GM19452 (cell line): ENCODE results near the gene TOMM6.

Experiments
- ATAC-seq: cut with Tn5 transposase; IDR thresholded peaks from one replicate; pipeline ENCODE4 v1.9.1; 2021; ENCODE audit not compliant: unreplicated experiment

Gene TOMM6

GRCh38 chr6:41821266-41821665 lies 33.8 kb downstream of the TOMM6 start:
- ATAC-seq = no peak

- ATAC-seq = no peak
These were observed 34.5 kb downstream of the TOMM6 start for GRCh38 chr6:41822021-41822420.

- ATAC-seq = no peak
These were observed 35.7 kb downstream of the TOMM6 start for GRCh38 chr6:41823178-41823577.

DNA sequence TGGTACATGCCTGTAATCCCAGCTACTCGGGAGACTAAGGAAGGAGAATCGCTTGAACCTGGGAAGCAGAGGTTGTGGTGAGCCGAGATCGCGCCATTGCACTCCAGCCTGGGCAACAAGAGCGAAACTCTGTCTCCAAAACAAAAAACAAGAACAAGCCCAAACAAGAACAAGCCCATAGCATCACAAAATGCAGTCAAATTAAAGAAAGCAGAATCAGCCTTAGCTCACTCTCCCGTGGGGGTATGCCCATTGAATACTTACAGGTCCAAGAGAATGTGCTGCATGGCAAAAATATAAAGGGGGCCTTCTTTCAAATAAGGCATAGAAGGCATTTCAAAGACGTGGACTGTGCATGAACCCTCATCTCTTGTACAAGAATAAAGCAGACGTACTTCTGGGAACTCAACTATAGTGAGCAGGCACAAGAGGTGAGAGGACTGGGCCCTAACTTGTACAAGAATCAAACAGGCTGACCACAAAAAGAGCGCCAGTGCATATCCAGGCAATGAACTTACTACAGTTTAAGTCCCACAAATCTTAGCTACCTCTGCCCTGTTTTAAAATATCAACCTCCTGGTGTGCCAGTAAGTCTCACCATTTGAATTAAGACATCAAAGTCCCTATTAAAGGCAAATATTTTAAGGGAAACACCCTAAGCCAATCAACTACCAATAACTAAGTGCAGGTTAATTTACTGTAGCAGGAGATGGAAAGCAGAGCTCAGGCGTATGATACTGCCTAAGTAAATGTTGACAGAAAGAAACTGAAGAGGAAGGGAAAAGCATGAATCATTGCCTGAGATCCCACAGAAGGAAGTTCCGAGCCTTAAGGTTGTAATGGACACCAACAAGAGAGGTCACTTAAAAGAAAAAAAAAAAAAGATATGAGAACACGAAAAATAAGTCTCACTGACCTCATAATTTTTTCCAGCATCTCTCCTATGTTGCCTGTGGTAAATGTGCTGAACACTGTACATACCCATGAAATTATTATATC lies 37.4 kb downstream of the TOMM6 start:
- no peak for ATAC-seq

- ATAC-seq = no peak
These were observed 39.0 kb downstream of the TOMM6 start for GRCh38 chr6:41826343-41827022.

GRCh38 chr6:41832263-41832662 lies 44.8 kb downstream of the TOMM6 start:
- no peak for ATAC-seq

DNA sequence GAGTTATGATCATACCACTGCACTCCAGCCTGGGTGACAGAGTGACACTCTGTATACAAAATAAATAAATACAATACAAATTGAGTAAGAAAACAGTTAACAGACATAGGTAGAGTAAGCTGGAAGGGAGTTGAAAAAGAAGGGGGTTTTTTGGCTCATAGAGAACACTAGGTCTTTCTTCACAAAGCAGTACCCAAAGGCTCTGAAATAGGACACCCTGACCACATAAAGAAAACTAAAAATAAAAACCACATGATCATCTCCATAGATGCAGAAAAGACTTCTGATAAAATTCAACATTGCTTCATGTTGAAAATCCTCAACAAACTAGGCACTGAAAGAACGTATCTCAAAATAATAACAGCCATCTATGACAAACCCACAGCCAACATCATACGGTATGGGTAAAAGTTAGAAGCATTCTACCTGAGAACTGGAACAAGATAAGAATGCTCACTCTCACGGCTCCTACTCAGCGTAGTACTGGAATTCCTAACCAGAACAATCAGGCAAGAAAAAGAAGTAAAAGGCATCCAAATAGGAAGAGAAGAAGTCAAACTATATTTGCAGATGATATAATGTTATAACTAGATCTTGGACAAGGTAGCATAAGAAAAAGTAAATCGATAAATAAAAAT lies 48.6 kb downstream of the TOMM6 start:
- ATAC-seq = no peak

GRCh38 chr6:41836660-41837052 lies 49.2 kb downstream of the TOMM6 start:
- ATAC-seq = no peak
